K562 (cell line): Measurements from ENCODE around the gene CNPY4. TPM values are rescaled to one million over a fixed set of nuclear protein-coding genes. Genes with fewer than 3 reads are reported as not detected.
A peak's percentile ranks its signal among the peaks of the same experiment; 100 is the strongest.

Source experiments
- ATF7 ChIP-seq: fragments of 450-650 bp; IDR thresholded peaks from 2 replicates; pipeline ENCODE4 v1.7.1; 2014; ENCODE audit warnings: mild to moderate bottlenecking, moderate library complexity
- BCLAF1 ChIP-seq, 2 experiments: fragments of 450-650 bp in 1 of 2; IDR thresholded peaks; 2 replicates each; pipeline ENCODE4 v1.6.1; 2011 to 2017; ENCODE audit warnings: low read depth in 2 of 2, antibody characterized with exemption in 1 of 2, borderline replicate concordance in 1 of 2, low read length in 1 of 2, mild to moderate bottlenecking in 1 of 2, mixed read lengths in 1 of 2; ENCODE audit not compliant: control insufficient read depth in 1 of 2
- CBX5 ChIP-seq: IDR thresholded peaks from 2 replicates; pipeline ENCODE4 v1.6.1; 2014; ENCODE audit warnings: low read depth, borderline replicate concordance
- DEAF1 ChIP-seq: fragments of 450-650 bp; formaldehyde crosslinking; IDR thresholded peaks from 2 replicates; pipeline ENCODE4 v1.4.0; 2020; ENCODE audit warnings: mild to moderate bottlenecking, moderate library complexity
- HINFP ChIP-seq: fragments of 450-650 bp; conservative IDR thresholded peaks from 2 replicates; pipeline ENCODE4 v1.6.1; 2016; ENCODE audit warnings: missing genetic modification characterization, low read depth, mild to moderate bottlenecking, control low read depth, missing compliant biosample characterization
- HNRNPK ChIP-seq: fragments of 200-400 bp; formaldehyde crosslinking; IDR thresholded peaks from one replicate; pipeline ENCODE4 v1.6.1; 2018; ENCODE audit warnings: mild to moderate bottlenecking, low read depth, low read length; ENCODE audit not compliant: poor library complexity, severe bottlenecking
- JUND ChIP-seq, 2 experiments: IDR thresholded peaks; 2 replicates in 1 of 2; 3 replicates in 1 of 2; pipeline ENCODE4 v1.6.1; 2011; ENCODE audit warnings: borderline replicate concordance in 2 of 2, low read depth in 2 of 2, low read length in 2 of 2, improper control_type of control experiment in 1 of 2, missing biosample characterization in 1 of 2, missing genetic modification characterization in 1 of 2, missing genetic modification reagents in 1 of 2
- POLR3G ChIP-seq: IDR thresholded peaks from 2 replicates; pipeline ENCODE4 v1.6.1; 2011; ENCODE audit not compliant: insufficient read length, insufficient replicate concordance; ENCODE audit errors: extremely low read depth
- SFPQ ChIP-seq: fragments of 200-400 bp; formaldehyde crosslinking; IDR thresholded peaks from 2 replicates; pipeline ENCODE4 v1.6.1; 2017; ENCODE audit warnings: mild to moderate bottlenecking, low read depth, low read length, moderate library complexity
- SOX6 ChIP-seq: fragments of 450-650 bp; IDR thresholded peaks from 2 replicates; pipeline ENCODE4 v1.6.1; 2014; ENCODE audit warnings: mild to moderate bottlenecking
- USF2 ChIP-seq: sonication (generic); formaldehyde crosslinking; IDR thresholded peaks from 2 replicates; pipeline ENCODE4 v1.5.0; 2020; ENCODE audit warnings: missing genetic modification reagents
- ZBTB9 ChIP-seq: fragments of 450-650 bp; formaldehyde crosslinking; IDR thresholded peaks from 2 replicates; pipeline ENCODE4 v1.4.0; 2020; ENCODE audit warnings: mild to moderate bottlenecking, moderate library complexity
- ZNF75A ChIP-seq: fragments of 450-650 bp; formaldehyde crosslinking; IDR thresholded peaks from 2 replicates; pipeline ENCODE4 v1.4.0; 2020; ENCODE audit warnings: mild to moderate bottlenecking
- polyA plus RNA-seq, 8 experiments: library from polyadenylated mRNA; depleted of rRNA in 4 of 8; stranded (reverse) in 5 of 8; unstranded in 3 of 8; fragments of >200 nt; fragmentation: Nextera tagmentation in 2 of 8; fragmentation: Illumina TruSeq in 1 of 8; extraction: Ambion mirVana in 2 of 8; extraction: Trizol in 1 of 8; gene quantifications; 2 replicates each; pipeline versions ENCODE4 v1.2.1 to v1.2.3, GENCODE V29; 2011 to 2014; ENCODE audit warnings: inconsistent platforms in 1 of 8, missing spikeins in 1 of 8
- total RNA-seq, 7 experiments: library from RNA; depleted of rRNA in 6 of 7; stranded (reverse); fragments of >200 nt in 6 of 7; fragmentation: Illumina TruSeq in 2 of 7; extraction: Trizol in 2 of 7; gene quantifications; 2 replicates each; pipeline versions ENCODE4 v1.2.1 to v1.2.3, GENCODE V29; 2011 to 2021; ENCODE audit warnings: low replicate concordance in 1 of 7

The CNPY4 gene
- total and polyA plus RNA-seq, 9 of the 15 experiments (the other 6 are each of a cell fraction or from before 2014, with no cell fraction given), result 1.9 to 11.2 (median 7.0) TPM

GRCh38 chr7:100130608-100131453 lies 11.4 kb downstream of the CNPY4 start (continued):
- 0 out of 4 replicates have a peak, but pooled peaks of 1 of the 2 experiments have one; percentile 38 for TF ChIP-seq BCLAF1 (IDR thresholded peaks at IDR 0.05; ENCODE audit: borderline replicate concordance in 1 of 2, control insufficient read depth in 1 of 2, low read depth in 2 of 2, low read length in 1 of 2)
- no peak for TF ChIP-seq HNRNPK
- peak; percentile 87 for TF ChIP-seq DEAF1 (CRISPR knock-in tag)
- peak; percentile 46; the same call in 1 of the 2 replicates for TF ChIP-seq USF2
- TF ChIP-seq POLR3G, result no peak
- no peak for TF ChIP-seq SOX6
- no peak for TF ChIP-seq SFPQ
- 0 out of 2 replicates have a peak, but pooled peaks have one; percentile 17 for TF ChIP-seq ATF7
- TF ChIP-seq JUND (IDR thresholded peaks at IDR 0.05; ENCODE audit: borderline replicate concordance, low read depth, low read length), result peak; percentile 45; the same call in 1 of the 2 replicates
- TF ChIP-seq JUND (tag; IDR thresholded peaks at IDR 0.05; ENCODE audit: borderline replicate concordance, low read depth, low read length), result no peak
- TF ChIP-seq CBX5, result no peak
- TF ChIP-seq ZBTB9 (CRISPR knock-in tag), result no peak; the same call in 1 of the 2 replicates
- 0 out of 2 replicates have a peak, but pooled peaks have one; percentile 33 for TF ChIP-seq ZNF75A (CRISPR knock-in tag)
- TF ChIP-seq HINFP (tag), result 0 out of 2 replicates have a peak, but pooled peaks have one; percentile 32
